ENCODE results near the gene DNAH14. TPM values are rescaled to one million over a fixed set of nuclear protein-coding genes. Genes with fewer than 3 reads are reported as not detected.

DNAH14 gene
- total and polyA plus RNA-seq, 2 experiments from 2014 or later = 55.3 to 80.2 TPM

DNA sequence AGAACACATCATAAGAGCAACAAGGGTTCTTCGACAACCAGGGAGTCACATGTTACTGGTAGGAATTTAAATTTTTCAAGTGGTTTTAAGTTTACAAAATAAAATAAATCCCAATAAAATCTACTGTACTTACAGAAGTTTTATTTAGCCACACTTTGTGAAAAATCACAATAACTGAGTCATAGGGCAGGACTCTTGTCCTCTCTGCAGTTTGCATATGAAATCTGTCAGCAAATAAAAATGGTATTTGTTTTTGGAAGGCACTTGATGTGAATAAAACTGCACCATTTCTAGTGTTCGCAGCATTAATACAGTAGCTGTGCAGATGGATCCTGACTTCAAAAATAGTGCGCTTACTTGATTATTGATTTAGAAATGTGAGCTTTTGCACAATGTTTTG, 348.0 kb downstream of the DNAH14 start:
- Histone ChIP-seq H3K36me3 (ENCODE audit: insufficient read depth) (no peaks in the 10 kb centered on the region), H3K4me1 (ENCODE audit: insufficient read depth) (no peaks in the 10 kb centered on the region), H3K4me3 (no peak overlapping the region), H3K79me2 (replicated peaks; ENCODE audit: insufficient read depth) (no peaks in the 10 kb centered on the region), H3K27me3 (ENCODE audit: insufficient read depth) (no peaks in the 10 kb centered on the region), H4K20me1 (replicated peaks; ENCODE audit: insufficient read depth) (no peaks in the 10 kb centered on the region), H3K4me2 (no peak overlapping the region), H3K27ac (ENCODE audit: low read depth) (no peak overlapping the region), H3K9me2 (ENCODE audit: insufficient read depth) (peaks cover 6% of the 10 kb centered on the region; the same call in 1 of the 2 replicates), H3F3A (replicated peaks; ENCODE audit: low read depth) (no peaks in the 10 kb centered on the region), H2AFZ (no peak overlapping the region)
- peaks cover 2% of the 10 kb centered on the region for H3K27me3 Mint-ChIP-seq (ENCODE audit: insufficient read depth, low read depth, poor library complexity)
- H3K9me3 Mint-ChIP-seq = peaks cover 14% of the 10 kb centered on the region; the same call in 2 of the 3 replicates
- TF ChIP-seq EZH2phosphoT487 (IDR thresholded peaks at IDR 0.05; ENCODE audit: unreplicated experiment) (no peak), JUNB (IDR thresholded peaks at IDR 0.05; ENCODE audit: unreplicated experiment) (no peak), ZNF114 (CRISPR knock-in tag; IDR thresholded peaks at IDR 0.05) (no peak), NANOG (IDR thresholded peaks at IDR 0.05; ENCODE audit: borderline replicate concordance) (no peak), CREB1 (CRISPR knock-in tag; IDR thresholded peaks at IDR 0.05; ENCODE audit: low read depth) (no peak), EZH2 (IDR thresholded peaks at IDR 0.05; ENCODE audit: low read depth, unreplicated experiment) (no peak), POLR2AphosphoS5 (IDR thresholded peaks at IDR 0.05; ENCODE audit: low read depth) (no peak), ZNF331 (CRISPR knock-in tag; IDR thresholded peaks at IDR 0.05; ENCODE audit: low read depth) (no peak), STAT1 (IDR thresholded peaks at IDR 0.05; ENCODE audit: unreplicated experiment) (no peak)
- TF ChIP-seq, protein P1, sequence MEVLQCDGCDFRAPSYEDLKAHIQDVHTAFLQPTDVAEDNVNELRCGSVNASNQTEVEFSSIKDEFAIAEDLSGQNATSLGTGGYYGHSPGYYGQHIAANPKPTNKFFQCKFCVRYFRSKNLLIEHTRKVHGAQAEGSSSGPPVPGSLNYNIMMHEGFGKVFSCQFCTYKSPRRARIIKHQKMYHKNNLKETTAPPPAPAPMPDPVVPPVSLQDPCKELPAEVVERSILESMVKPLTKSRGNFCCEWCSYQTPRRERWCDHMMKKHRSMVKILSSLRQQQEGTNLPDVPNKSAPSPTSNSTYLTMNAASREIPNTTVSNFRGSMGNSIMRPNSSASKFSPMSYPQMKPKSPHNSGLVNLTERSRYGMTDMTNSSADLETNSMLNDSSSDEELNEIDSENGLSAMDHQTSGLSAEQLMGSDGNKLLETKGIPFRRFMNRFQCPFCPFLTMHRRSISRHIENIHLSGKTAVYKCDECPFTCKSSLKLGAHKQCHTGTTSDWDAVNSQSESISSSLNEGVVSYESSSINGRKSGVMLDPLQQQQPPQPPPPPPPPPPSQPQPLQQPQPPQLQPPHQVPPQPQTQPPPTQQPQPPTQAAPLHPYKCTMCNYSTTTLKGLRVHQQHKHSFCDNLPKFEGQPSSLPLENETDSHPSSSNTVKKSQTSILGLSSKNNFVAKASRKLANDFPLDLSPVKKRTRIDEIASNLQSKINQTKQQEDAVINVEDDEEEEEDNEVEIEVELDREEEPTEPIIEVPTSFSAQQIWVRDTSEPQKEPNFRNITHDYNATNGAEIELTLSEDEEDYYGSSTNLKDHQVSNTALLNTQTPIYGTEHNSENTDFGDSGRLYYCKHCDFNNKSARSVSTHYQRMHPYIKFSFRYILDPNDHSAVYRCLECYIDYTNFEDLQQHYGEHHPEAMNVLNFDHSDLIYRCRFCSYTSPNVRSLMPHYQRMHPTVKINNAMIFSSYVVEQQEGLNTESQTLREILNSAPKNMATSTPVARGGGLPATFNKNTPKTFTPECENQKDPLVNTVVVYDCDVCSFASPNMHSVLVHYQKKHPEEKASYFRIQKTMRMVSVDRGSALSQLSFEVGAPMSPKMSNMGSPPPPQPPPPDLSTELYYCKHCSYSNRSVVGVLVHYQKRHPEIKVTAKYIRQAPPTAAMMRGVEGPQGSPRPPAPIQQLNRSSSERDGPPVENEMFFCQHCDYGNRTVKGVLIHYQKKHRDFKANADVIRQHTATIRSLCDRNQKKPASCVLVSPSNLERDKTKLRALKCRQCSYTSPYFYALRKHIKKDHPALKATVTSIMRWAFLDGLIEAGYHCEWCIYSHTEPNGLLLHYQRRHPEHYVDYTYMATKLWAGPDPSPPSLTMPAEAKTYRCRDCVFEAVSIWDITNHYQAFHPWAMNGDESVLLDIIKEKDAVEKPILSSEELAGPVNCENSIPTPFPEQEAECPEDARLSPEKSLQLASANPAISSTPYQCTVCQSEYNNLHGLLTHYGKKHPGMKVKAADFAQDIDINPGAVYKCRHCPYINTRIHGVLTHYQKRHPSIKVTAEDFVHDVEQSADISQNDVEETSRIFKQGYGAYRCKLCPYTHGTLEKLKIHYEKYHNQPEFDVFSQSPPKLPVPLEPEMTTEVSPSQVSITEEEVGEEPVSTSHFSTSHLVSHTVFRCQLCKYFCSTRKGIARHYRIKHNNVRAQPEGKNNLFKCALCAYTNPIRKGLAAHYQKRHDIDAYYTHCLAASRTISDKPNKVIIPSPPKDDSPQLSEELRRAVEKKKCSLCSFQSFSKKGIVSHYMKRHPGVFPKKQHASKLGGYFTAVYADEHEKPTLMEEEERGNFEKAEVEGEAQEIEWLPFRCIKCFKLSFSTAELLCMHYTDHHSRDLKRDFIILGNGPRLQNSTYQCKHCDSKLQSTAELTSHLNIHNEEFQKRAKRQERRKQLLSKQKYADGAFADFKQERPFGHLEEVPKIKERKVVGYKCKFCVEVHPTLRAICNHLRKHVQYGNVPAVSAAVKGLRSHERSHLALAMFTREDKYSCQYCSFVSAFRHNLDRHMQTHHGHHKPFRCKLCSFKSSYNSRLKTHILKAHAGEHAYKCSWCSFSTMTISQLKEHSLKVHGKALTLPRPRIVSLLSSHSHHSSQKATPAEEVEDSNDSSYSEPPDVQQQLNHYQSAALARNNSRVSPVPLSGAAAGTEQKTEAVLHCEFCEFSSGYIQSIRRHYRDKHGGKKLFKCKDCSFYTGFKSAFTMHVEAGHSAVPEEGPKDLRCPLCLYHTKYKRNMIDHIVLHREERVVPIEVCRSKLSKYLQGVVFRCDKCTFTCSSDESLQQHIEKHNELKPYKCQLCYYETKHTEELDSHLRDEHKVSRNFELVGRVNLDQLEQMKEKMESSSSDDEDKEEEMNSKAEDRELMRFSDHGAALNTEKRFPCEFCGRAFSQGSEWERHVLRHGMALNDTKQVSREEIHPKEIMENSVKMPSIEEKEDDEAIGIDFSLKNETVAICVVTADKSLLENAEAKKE (CRISPR knock-in tag; IDR thresholded peaks at IDR 0.05) = no peak
- TF ChIP-seq, protein P2, sequence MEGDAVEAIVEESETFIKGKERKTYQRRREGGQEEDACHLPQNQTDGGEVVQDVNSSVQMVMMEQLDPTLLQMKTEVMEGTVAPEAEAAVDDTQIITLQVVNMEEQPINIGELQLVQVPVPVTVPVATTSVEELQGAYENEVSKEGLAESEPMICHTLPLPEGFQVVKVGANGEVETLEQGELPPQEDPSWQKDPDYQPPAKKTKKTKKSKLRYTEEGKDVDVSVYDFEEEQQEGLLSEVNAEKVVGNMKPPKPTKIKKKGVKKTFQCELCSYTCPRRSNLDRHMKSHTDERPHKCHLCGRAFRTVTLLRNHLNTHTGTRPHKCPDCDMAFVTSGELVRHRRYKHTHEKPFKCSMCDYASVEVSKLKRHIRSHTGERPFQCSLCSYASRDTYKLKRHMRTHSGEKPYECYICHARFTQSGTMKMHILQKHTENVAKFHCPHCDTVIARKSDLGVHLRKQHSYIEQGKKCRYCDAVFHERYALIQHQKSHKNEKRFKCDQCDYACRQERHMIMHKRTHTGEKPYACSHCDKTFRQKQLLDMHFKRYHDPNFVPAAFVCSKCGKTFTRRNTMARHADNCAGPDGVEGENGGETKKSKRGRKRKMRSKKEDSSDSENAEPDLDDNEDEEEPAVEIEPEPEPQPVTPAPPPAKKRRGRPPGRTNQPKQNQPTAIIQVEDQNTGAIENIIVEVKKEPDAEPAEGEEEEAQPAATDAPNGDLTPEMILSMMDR (conservative IDR thresholded peaks at IDR 0.05; ENCODE audit: low read depth in 2 of 2) = no peak
- TF ChIP-seq, protein P3, sequence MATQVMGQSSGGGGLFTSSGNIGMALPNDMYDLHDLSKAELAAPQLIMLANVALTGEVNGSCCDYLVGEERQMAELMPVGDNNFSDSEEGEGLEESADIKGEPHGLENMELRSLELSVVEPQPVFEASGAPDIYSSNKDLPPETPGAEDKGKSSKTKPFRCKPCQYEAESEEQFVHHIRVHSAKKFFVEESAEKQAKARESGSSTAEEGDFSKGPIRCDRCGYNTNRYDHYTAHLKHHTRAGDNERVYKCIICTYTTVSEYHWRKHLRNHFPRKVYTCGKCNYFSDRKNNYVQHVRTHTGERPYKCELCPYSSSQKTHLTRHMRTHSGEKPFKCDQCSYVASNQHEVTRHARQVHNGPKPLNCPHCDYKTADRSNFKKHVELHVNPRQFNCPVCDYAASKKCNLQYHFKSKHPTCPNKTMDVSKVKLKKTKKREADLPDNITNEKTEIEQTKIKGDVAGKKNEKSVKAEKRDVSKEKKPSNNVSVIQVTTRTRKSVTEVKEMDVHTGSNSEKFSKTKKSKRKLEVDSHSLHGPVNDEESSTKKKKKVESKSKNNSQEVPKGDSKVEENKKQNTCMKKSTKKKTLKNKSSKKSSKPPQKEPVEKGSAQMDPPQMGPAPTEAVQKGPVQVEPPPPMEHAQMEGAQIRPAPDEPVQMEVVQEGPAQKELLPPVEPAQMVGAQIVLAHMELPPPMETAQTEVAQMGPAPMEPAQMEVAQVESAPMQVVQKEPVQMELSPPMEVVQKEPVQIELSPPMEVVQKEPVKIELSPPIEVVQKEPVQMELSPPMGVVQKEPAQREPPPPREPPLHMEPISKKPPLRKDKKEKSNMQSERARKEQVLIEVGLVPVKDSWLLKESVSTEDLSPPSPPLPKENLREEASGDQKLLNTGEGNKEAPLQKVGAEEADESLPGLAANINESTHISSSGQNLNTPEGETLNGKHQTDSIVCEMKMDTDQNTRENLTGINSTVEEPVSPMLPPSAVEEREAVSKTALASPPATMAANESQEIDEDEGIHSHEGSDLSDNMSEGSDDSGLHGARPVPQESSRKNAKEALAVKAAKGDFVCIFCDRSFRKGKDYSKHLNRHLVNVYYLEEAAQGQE (IDR thresholded peaks at IDR 0.05; ENCODE audit: unreplicated experiment) = no peak
- TF ChIP-seq, protein P4, sequence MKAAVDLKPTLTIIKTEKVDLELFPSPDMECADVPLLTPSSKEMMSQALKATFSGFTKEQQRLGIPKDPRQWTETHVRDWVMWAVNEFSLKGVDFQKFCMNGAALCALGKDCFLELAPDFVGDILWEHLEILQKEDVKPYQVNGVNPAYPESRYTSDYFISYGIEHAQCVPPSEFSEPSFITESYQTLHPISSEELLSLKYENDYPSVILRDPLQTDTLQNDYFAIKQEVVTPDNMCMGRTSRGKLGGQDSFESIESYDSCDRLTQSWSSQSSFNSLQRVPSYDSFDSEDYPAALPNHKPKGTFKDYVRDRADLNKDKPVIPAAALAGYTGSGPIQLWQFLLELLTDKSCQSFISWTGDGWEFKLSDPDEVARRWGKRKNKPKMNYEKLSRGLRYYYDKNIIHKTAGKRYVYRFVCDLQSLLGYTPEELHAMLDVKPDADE (IDR thresholded peaks at IDR 0.05) = no peak
- no peak overlapping the region for H3K27ac Mint-ChIP-seq
- DNase-seq (ENCODE audit: low spot score) = no peak
- H3K4me1 Mint-ChIP-seq = no peaks in the 10 kb centered on the region
- peaks cover 7% of the 10 kb centered on the region; the same call in 2 of the 3 replicates for H3K36me3 Mint-ChIP-seq (ENCODE audit: low read depth)
- no peak overlapping the region for H3K4me3 Mint-ChIP-seq
- no peak for ATAC-seq

Data from GM23338 (cell line).